Glomerular endothelial cell (primary cell): Measurements from ENCODE around the gene E4F1. TPM values are rescaled to one million over a fixed set of nuclear protein-coding genes. Genes with fewer than 3 reads are reported as not detected.
A peak's percentile ranks its signal among the peaks of the same experiment; 100 is the strongest.
"Not testable (repeated sequence)": the region's sequence is repeated elsewhere in the genome, so short reads cannot be mapped to it uniquely, and the experiment has no call there.

Experiments used
- DNase-seq: peaks from one replicate; pipeline ENCODE4 v3.0.0-alpha.2; 2011; ENCODE audit warnings: low read depth, low spot score; ENCODE audit errors: extremely low read depth
- total RNA-seq: library from RNA; depleted of rRNA; stranded (reverse); fragments of >200 nt; gene quantifications from 2 replicates; pipeline ENCODE4 v1.2.3, GENCODE V29; 2015

E4F1 gene
- total RNA-seq, 1 donor from 2014 or later: 37.5 TPM

- not testable (repeated sequence) for DNase-seq
These were observed 16.9 kb downstream of the E4F1 start for GRCh38 chr16:2240331-2240730.

GRCh38 chr16:2242598-2242997, 19.2 kb downstream of the E4F1 start:
- no peak for DNase-seq

DNA sequence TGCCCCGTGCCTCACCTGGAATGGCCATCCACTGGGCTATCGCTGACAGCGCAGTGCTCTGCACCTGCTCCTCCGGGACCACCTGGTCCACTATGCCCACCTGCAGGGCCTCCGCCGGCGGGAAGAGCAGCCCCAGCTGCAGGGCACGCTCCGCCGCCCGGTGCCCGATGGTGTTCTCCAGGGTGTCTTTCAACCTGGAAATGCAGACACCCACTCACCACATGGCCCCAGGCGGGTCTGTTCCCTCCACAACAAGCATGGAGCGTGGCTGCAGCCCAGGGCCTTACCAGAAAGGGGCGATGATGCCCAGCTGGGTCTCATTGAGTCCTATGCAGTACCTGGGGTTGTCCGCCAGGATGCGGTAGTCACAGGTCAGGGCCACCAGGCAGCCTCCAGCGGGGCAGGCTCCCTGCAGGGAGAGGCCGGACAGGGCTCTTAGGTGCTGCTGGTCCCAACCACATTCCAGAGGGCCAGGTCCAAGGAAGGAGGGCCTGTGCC, 19.7 kb downstream of the E4F1 start:
- DNase-seq: no peak

- DNase-seq: no peak
These were observed 20.4 kb downstream of the E4F1 start for GRCh38 chr16:2243781-2244180.

GRCh38 chr16:2244301-2244700, 20.9 kb downstream of the E4F1 start:
- no peak for DNase-seq

- DNase-seq: no peak
These were observed 21.8 kb downstream of the E4F1 start for GRCh38 chr16:2244926-2245795.

GRCh38 chr16:2246301-2246885, 23.0 kb downstream of the E4F1 start:
- no peak for DNase-seq

GRCh38 chr16:2250652-2251295, 27.4 kb downstream of the E4F1 start:
- no peak for DNase-seq

DNA sequence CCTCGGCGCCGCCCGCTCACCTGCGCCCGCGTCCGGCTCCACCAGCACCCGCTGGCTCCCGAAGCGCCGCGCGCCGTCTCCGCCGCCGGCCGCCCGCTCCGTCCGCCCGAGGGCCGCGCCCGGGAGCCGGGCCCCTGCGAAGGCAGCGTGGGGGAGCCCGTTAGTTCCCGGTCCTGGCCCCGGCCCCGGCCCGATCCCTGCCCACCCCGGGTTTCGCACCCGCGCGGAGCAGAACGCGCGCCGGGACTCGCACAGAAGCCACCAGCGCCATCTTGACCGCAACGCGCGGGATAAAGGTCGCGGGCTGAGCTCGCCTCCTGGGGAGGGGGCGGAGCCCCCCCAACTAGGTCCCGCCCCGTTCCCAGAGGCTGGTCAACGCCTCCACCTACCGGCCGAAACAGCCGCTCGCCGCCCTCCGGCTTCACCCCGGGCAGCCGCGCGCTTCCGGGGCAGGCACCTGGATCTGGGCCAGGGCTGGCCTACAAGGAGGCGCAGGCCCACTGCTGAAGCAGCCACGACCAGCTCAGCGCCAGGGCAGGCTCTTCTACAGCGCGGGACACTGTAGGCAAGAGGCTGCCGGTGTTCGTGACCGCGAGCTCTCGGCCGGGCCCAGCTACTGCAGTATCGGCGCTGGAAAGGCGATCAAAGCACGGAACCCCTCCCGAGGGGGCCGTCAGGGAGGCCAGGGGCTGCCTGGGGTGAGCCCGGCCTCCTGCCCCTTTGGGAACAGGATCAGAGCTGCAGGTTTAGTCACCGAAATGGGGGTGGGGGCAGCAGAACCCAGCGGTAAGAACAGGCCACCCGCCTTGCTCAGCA, 28.1 kb downstream of the E4F1 start, which contains the start of gene ECI1:
ECI1 (minus strand) TSS at position 292 of the 816 bp plus-strand sequence; CDS start at position 271, 21 bp downstream.
- DNase-seq: peak; percentile 25

- DNase-seq: no peak
These were observed 29.4 kb downstream of the E4F1 start for GRCh38 chr16:2252806-2253148.

GRCh38 chr16:2253293-2253692, 29.9 kb downstream of the E4F1 start:
- DNase-seq: no peak

DNA sequence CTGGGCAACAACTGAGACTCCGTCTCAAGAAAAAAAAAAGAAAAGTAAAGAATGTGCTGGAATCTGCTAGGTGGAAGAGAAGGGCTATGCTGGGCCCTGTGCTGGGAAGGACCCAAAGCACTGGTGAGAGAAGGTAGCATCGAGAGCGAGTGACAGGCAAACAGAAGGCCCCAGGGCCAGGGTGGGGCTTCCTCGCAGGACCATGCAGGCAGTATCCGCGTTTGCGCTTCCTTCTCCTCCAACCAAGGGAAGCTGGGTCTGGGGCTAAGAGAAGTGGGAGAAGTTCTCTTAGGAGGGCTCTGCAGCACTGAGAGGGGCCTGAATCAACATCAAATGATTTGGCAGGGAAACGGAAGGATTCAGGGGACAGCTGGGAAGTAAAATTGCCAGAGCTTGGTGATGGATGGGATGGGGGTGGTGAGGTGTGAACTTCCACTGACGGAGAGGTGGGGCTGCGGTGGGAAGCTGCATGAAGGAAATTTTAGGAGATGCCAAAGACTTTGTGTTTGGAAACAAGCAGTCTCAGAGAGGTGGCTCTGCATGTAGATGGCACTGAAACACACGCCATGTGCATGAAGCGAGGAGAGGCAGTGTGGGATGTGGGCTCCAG, 33.2 kb downstream of the E4F1 start:
- no peak for DNase-seq

GRCh38 chr16:2257726-2258125, 34.3 kb downstream of the E4F1 start:
- no peak for DNase-seq

DNA sequence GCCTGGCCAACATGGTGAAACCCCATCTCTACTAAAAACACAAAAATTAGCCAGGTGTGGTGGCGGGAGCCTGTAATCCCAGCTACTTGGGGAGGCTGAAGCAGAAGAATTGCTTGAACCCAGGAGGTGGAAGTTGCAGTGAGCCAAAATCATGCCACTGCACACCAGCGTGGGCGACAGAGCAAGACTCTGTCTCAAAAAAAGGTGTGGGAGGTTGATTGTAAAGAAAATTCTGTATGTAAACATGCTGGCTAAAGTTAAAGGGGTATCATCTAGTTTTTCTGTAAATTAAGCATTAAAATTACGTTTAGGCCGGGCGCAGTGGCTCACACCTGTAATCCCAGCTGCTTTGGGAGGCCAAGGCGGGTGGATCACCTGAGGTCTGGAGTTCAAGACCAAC, 35.1 kb downstream of the E4F1 start:
- DNase-seq: not testable (repeated sequence)

DNA sequence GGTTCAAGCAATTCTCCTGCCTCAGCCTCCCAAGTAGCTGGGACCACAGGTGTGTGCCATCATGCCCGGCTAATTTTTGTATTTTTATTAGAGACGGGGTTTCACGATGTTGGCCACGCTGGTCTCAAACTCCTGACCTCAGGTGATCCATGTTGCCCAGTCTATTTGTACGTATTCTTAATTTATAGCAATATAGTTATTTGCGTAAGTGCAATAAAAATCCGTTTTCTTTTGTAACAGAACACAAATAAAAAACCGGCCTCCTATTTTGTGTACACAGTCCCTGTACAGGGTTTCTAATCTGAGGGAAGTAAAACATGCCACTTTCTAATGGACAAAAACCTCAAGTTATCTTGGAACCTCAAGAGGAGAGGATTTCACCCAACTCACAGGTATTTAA, 36.9 kb downstream of the E4F1 start:
- no peak for DNase-seq

DNA sequence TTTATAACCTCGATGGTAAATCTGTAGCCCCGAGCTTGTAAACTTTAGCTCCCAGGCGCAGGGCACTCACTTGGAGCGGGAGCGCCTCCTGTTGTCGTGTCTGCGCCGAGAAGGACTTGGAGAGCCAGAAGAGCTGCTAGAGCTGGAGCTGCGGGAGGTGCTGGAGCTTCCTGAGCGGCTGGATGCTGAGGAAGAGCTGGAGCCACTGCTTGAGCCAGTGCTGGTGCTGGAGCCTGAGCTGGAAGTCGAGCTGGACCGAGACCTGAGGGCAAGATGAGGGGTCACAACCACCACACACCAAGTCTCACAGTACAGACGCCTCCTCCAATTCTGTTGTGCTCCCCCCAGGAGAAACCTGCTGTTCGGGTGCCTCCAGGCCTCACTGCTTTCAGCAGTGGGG, 39.6 kb downstream of the E4F1 start:
- DNase-seq: not testable (repeated sequence)

- DNase-seq: not testable (repeated sequence)
These were observed 43.5 kb downstream of the E4F1 start for GRCh38 chr16:2266887-2267286.

DNA sequence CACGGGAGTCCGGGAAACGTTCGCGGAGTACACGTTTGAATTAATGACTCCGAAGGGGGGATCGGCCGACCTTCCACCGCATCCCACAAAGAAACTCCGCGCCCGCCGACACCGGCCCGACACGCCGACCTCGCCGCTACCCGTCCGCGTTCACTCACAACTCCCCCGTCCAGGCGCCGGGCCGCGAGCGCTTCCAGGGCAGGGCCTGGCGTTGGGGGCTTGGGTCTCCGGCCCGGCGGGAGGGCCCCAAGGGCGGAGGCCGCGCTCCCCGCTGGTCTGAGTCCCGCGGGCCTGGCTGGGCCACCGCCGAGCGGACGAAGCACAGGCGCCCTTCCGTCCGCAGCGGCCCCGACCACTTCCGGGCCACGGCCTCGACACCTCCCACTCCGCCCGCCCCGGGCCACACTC, 44.1 kb downstream of the E4F1 start:
- DNase-seq: not testable (repeated sequence)

- DNase-seq: peak; percentile 66
These were observed 44.7 kb downstream of the E4F1 start, which contains the start of gene RNPS1 for GRCh38 chr16:2267913-2268666. Gene RNPS1, minus strand, starts transcription at chr16:2268126. Its CDS starts 3,483 bp downstream, at chr16:2264643.
